Smooth muscle cell (in vitro differentiated cells): ENCODE data around the gene OGN. TPM values are rescaled to one million over a fixed set of nuclear protein-coding genes. Genes with fewer than 3 reads are reported as not detected.

ENCODE experiments used
- DNase-seq: peaks from one replicate; lab custom pipeline; 2025; ENCODE audit not compliant: unreplicated experiment; lab: John Stamatoyannopoulos, UW
- H2AFZ ChIP-seq: fragments of 200-600 bp; sonication (generic); 2 replicates; pipeline ENCODE4 v1.6.0; 2016; ENCODE audit warnings: antibody characterized with exemption, low read depth, mild to moderate bottlenecking
- H3F3A ChIP-seq: fragments of 200-600 bp; sonication (generic); 2 replicates; pipeline ENCODE4 v1.6.0; 2017; ENCODE audit warnings: antibody characterized with exemption, low read depth
- H3K27ac ChIP-seq: fragments of 200-600 bp; sonication (generic); 2 replicates; pipeline ENCODE4 v1.5.1; 2016; ENCODE audit warnings: low read depth, mild to moderate bottlenecking
- H3K27me3 ChIP-seq: fragments of 200-600 bp; sonication (generic); 2 replicates; pipeline ENCODE4 v1.6.1; 2016; ENCODE audit warnings: low read depth, mild to moderate bottlenecking
- H3K36me3 ChIP-seq: fragments of 200-600 bp; sonication (generic); 2 replicates; pipeline ENCODE4 v1.5.1; 2016; ENCODE audit warnings: low read depth
- H3K4me1 ChIP-seq: fragments of 200-600 bp; sonication (generic); 2 replicates; pipeline ENCODE4 v1.5.1; 2016; ENCODE audit warnings: low read depth
- H3K4me2 ChIP-seq: fragments of 200-600 bp; sonication (generic); 2 replicates; pipeline ENCODE4 v1.6.0; 2016; ENCODE audit warnings: mild to moderate bottlenecking
- H3K4me3 ChIP-seq: fragments of 200-600 bp; sonication (generic); 2 replicates; pipeline ENCODE4 v1.5.1; 2016; ENCODE audit warnings: mild to moderate bottlenecking
- H3K79me2 ChIP-seq: fragments of 200-600 bp; sonication (generic); 2 replicates; pipeline ENCODE4 v1.6.0; 2016; ENCODE audit warnings: low read depth, mild to moderate bottlenecking
- H3K9ac ChIP-seq: fragments of 200-600 bp; sonication (generic); 2 replicates; pipeline ENCODE4 v1.6.0; 2016; ENCODE audit warnings: low read depth
- H3K9me3 ChIP-seq: fragments of 200-600 bp; sonication (generic); replicated peaks from 2 replicates; pipeline ENCODE4 v1.5.1; 2016; ENCODE audit warnings: low read depth
- H4K20me1 ChIP-seq: fragments of 200-600 bp; sonication (generic); 2 replicates; pipeline ENCODE4 v1.6.0; 2016; ENCODE audit warnings: low read depth
- WGBS: methylation state at CpG from one replicate; pipeline ENCODE4 v1.1.7; 2016; ENCODE audit warnings: low lambda C conversion rate; 5-methylcytosine and 5-hydroxymethylcytosine counted together
- polyA plus RNA-seq: library from polyadenylated mRNA; unstranded; fragments of >200 nt; fragmentation: Nextera tagmentation; extraction: Ambion mirVana; gene quantifications from 2 replicates; pipeline ENCODE4 v1.2.1, GENCODE V29; 2016
- total RNA-seq: library from RNA; depleted of rRNA; stranded (reverse); fragments of >200 nt; gene quantifications from 2 replicates; pipeline ENCODE4 v1.2.3, GENCODE V29; 2014
- TF ChIP-seq, protein P1 (sequence below): fragments of 200-600 bp; sonication (generic); IDR thresholded peaks from 2 replicates; pipeline ENCODE4 v1.5.1; 2017; ENCODE audit warnings: borderline replicate concordance, mild to moderate bottlenecking, antibody characterized with exemption; ENCODE audit not compliant: insufficient read depth, poor library complexity, severe bottlenecking

The OGN gene
- total and polyA plus RNA-seq, 2 experiments from 2014 or later, result 27.4 to 27.8 TPM

DNA sequence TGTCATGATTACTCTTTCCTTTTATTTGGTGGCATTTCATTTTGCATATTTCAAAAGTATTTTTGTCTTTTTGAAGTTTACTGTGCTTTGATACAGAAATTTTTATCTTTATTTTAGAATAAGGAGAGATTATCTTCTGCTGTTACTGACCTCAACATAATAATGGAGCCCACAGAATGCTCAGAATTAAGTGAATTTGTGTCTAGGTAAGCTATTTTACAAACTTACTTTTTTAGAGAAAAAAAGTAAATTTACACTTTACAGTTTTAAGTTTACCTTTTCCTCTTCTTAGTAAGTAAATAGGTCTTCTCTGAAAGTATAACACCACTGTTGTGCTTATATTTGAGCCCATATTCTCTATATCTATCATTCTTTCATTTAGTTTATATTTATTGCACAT, 58.8 kb downstream of the OGN start:
- Histone ChIP-seq H3K9ac (no peak overlapping the region), H3K4me3 (no peak overlapping the region), H3K4me1 (no peaks in the 10 kb centered on the region), H3K4me2 (no peak overlapping the region), H3K36me3 (peaks cover 4% of the 10 kb centered on the region), H2AFZ (no peak overlapping the region), H3K9me3 (peaks cover 2% of the 10 kb centered on the region), H3K79me2 (no peaks in the 10 kb centered on the region), H3F3A (no peaks in the 10 kb centered on the region), H3K27ac (no peak overlapping the region), H3K27me3 (no peaks in the 10 kb centered on the region), H4K20me1 (no peaks in the 10 kb centered on the region)
- TF ChIP-seq, protein P1, sequence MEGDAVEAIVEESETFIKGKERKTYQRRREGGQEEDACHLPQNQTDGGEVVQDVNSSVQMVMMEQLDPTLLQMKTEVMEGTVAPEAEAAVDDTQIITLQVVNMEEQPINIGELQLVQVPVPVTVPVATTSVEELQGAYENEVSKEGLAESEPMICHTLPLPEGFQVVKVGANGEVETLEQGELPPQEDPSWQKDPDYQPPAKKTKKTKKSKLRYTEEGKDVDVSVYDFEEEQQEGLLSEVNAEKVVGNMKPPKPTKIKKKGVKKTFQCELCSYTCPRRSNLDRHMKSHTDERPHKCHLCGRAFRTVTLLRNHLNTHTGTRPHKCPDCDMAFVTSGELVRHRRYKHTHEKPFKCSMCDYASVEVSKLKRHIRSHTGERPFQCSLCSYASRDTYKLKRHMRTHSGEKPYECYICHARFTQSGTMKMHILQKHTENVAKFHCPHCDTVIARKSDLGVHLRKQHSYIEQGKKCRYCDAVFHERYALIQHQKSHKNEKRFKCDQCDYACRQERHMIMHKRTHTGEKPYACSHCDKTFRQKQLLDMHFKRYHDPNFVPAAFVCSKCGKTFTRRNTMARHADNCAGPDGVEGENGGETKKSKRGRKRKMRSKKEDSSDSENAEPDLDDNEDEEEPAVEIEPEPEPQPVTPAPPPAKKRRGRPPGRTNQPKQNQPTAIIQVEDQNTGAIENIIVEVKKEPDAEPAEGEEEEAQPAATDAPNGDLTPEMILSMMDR, result no peak
- DNase-seq, result no peak

DNA sequence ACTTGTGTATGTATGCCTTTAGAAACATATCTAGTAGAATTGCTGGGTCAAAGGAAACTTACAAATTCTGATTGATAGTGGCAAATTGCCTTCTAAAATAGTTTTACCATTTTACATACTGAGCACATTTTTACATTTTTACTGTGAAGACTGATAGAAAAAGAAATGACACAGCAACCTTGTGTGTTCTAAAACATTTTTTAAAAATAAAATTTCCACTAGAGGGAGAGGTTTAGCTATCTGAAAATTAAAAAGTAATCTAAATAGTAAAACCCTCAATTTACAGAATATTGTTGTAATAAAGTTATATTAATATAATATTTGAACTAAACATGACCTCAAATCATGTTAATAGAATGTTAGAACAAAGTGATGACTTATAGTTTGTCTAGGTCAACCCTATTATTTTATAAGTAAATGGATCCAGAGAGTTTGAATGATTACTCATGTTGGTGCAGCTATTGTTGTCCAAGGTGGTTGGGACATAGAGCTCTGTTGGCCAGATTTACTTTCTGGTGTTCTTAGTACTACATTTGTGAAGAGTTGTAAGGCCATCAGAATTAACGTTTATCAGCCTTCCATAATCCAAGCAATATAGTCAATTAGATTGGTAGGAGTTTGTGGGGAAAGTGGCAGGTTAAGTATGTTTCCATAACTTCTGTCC, 61.4 kb downstream of the OGN start:
- H3K79me2 ChIP-seq, result no peaks in the 10 kb centered on the region
- DNase-seq, result no peak
- H3K27me3 ChIP-seq, result no peaks in the 10 kb centered on the region
- H3K4me3 ChIP-seq, result no peak overlapping the region
- peaks cover 9% of the 10 kb centered on the region for H3K36me3 ChIP-seq
- no peak overlapping the region for H3K9ac ChIP-seq
- no peaks in the 10 kb centered on the region for H3K4me1 ChIP-seq
- H3K9me3 ChIP-seq, result peaks cover 3% of the 10 kb centered on the region
- no peak overlapping the region for H2AFZ ChIP-seq
- no peaks in the 10 kb centered on the region for H4K20me1 ChIP-seq
- H3K4me2 ChIP-seq, result no peak overlapping the region
- TF ChIP-seq, protein P1, result peak; percentile 14
- 89% methylated on average over 1 of the region's 1 CpG for WGBS
- no peak overlapping the region for H3K27ac ChIP-seq
- no peaks in the 10 kb centered on the region for H3F3A ChIP-seq

DNA sequence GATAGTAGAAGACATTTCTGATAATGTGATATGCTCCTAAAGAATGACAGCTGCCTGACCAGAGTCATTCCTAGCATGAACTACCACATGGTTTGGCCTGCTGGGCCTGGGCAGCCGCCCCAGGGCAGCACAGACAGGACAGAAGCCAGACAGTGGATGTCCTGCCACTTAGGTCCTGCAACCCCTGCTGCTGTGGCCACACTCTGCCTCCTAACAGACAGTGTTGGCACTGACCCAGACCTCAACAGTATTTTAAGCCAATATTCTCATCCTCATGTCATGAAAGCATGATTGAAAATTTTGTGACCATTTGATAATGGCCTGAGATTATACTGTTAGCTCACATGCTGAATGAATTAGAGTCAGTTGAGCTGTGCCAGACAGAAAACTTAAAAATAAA, 62.8 kb downstream of the OGN start:
- peaks cover 3% of the 10 kb centered on the region for H3K9me3 ChIP-seq
- H3F3A ChIP-seq, result no peaks in the 10 kb centered on the region
- no peak overlapping the region for H3K4me2 ChIP-seq
- H2AFZ ChIP-seq, result no peak overlapping the region
- TF ChIP-seq, protein P1, result no peak
- peaks cover 13% of the 10 kb centered on the region for H3K36me3 ChIP-seq
- 100% methylated on average over 1 of the region's 1 CpG for WGBS
- H3K79me2 ChIP-seq, result no peaks in the 10 kb centered on the region
- DNase-seq, result no peak
- no peaks in the 10 kb centered on the region for H3K27me3 ChIP-seq
- H3K9ac ChIP-seq, result no peak overlapping the region
- H3K27ac ChIP-seq, result no peak overlapping the region
- H3K4me3 ChIP-seq, result no peak overlapping the region
- no peaks in the 10 kb centered on the region for H3K4me1 ChIP-seq
- H4K20me1 ChIP-seq, result no peaks in the 10 kb centered on the region

DNA sequence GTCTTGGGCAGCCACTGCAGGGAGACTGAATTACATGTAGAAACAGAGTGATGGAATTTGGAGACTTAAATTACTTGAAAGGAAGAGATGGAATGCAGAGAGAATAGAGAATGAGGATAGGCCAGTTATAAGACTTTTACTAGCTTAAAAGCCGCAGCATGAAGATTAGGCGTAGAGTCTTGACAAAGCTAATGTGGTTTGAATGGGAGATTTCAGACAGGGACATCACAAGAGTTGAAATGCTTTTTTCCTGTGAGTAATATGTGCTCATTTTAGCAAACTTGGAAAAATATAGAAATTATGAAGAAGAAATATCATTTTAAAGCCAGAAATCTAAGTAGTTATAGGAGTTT, 71.1 kb downstream of the OGN start:
- H2AFZ ChIP-seq, result peak overlapping the region; percentile 9
- no peaks in the 10 kb centered on the region for H3K27me3 ChIP-seq
- TF ChIP-seq, protein P1, result no peak
- peak overlapping the region; percentile 42 for H3K4me2 ChIP-seq
- no peaks in the 10 kb centered on the region for H4K20me1 ChIP-seq
- peaks cover 4% of the 10 kb centered on the region for H3K36me3 ChIP-seq
- no peaks in the 10 kb centered on the region for H3K9me3 ChIP-seq
- no peaks in the 10 kb centered on the region for H3K4me1 ChIP-seq
- peaks cover 12% of the 10 kb centered on the region for H3K79me2 ChIP-seq
- no peak overlapping the region for H3K4me3 ChIP-seq
- 32% methylated on average over 2 of the region's 2 CpGs for WGBS
- H3K27ac ChIP-seq, result peak overlapping the region; percentile 73
- H3K9ac ChIP-seq, result no peak overlapping the region
- H3F3A ChIP-seq, result peaks cover 10% of the 10 kb centered on the region
- DNase-seq, result no peak
